K562 (cell line): ENCODE measurements around the gene ALDH1A2. TPM values are rescaled to one million over a fixed set of nuclear protein-coding genes. Genes with fewer than 3 reads are reported as not detected.

Experiments
- ATAC-seq: fragments of 200-7000 bp; cut with Tn5 transposase; 3 replicates; pipeline ENCODE4 v1.9.1; 2020; ENCODE audit warnings: moderate library complexity
- BruUV-seq: library from RNA; stranded (reverse); fragments of 400-500 nt; replicated peaks from 2 replicates; lab custom pipeline; 2021; lab: Mats Ljungman, UMichigan
- CTCF ChIA-PET: fragments of 300-600 bp; formaldehyde crosslinking; extraction: SDS; loops from one replicate; lab custom pipeline; 2021; ENCODE audit warnings: low intra/inter-chr PET ratio; lab: Yijun Ruan, JAX
- POLR2A ChIA-PET: fragments of 300-600, 350-650 bp; sonication (Branson Sonifier 250); formaldehyde crosslinking; extraction: SDS; loops from one replicate; lab custom pipeline; 2021; ENCODE audit warnings: antibody characterized with exemption, inconsistent platforms; lab: Yijun Ruan, JAX
- DNase-seq, 4 experiments: peaks; one replicate each; pipeline versions ENCODE4 v3.0.0 to v3.0.0-alpha.2; 2011 to 2018; ENCODE audit warnings: low spot score in 3 of 4, mixed read lengths in 3 of 4; ENCODE audit errors: extremely low read depth in 1 of 4
- FAIRE-seq: peaks from 2 replicates; lab custom pipeline; 2011; peaks lifted over from hg19 to GRCh38; lab: Jason Lieb, UNC
- H2AFZ ChIP-seq: 2 replicates; pipeline ENCODE4 v1.6.0; 2011; ENCODE audit warnings: low read depth, low read length, control low read depth, inconsistent platforms
- H3K27ac ChIP-seq: fragments of 200-600 bp; 3 replicates; pipeline ENCODE4 v1.8.0; 2011; ENCODE audit warnings: low read depth, mild to moderate bottlenecking, control low read depth, inconsistent platforms, low read length, moderate library complexity, mixed read lengths; ENCODE audit errors: extremely low read depth
- H3K27me3 ChIP-seq, 2 experiments: fragments of 300-600 bp in 1 of 2; 2 replicates in 1 of 2; 3 replicates in 1 of 2; pipeline versions ENCODE4 v1.6.0 to v1.8.0; 2011; ENCODE audit warnings: inconsistent platforms in 2 of 2, low read length in 2 of 2, mild to moderate bottlenecking in 1 of 2, mixed read lengths in 1 of 2, moderate library complexity in 1 of 2; ENCODE audit not compliant: control insufficient read depth in 2 of 2, insufficient read depth in 2 of 2
- H3K36me3 ChIP-seq: fragments of 300-600 bp; 3 replicates; pipeline ENCODE4 v1.8.0; 2011; ENCODE audit warnings: mild to moderate bottlenecking, low read length, inconsistent platforms; ENCODE audit not compliant: control insufficient read depth, insufficient read depth
- H3K4me1 ChIP-seq, 2 experiments: fragments of 200-600 bp in 1 of 2; replicated peaks in 1 of 2; 2 replicates in 1 of 2; 3 replicates in 1 of 2; pipeline versions ENCODE4 v1.5.1 to v1.8.0; 2011; ENCODE audit warnings: inconsistent platforms in 2 of 2, low read length in 2 of 2, mild to moderate bottlenecking in 1 of 2, mixed read lengths in 1 of 2, moderate library complexity in 1 of 2; ENCODE audit not compliant: control insufficient read depth in 2 of 2, insufficient read depth in 2 of 2
- H3K4me2 ChIP-seq: 2 replicates; pipeline ENCODE4 v1.6.1; 2011; ENCODE audit warnings: low read length, control low read depth, inconsistent platforms, mixed read lengths; ENCODE audit not compliant: insufficient read depth
- H3K4me3 ChIP-seq: fragments of 200-600 bp; sonication (generic), shearing (Covaris generic); 2 replicates; pipeline ENCODE4 v1.5.1; 2016; ENCODE audit warnings: control low read depth, inconsistent platforms
- H3K79me2 ChIP-seq: fragments of 200-600 bp; 3 replicates; pipeline ENCODE4 v1.8.0; 2011; ENCODE audit warnings: low read length, inconsistent platforms; ENCODE audit not compliant: control insufficient read depth, insufficient read depth
- H3K9ac ChIP-seq, 2 experiments: 2 replicates each; pipeline versions ENCODE4 v1.6.0 to v1.6.1; 2011; ENCODE audit warnings: low read depth in 2 of 2, low read length in 2 of 2, control low read depth in 1 of 2, inconsistent platforms in 1 of 2, mild to moderate bottlenecking in 1 of 2, mixed read lengths in 1 of 2; ENCODE audit not compliant: insufficient read depth in 1 of 2
- H3K9me1 ChIP-seq: one replicate; pipeline ENCODE4 v1.6.0; 2011; ENCODE audit warnings: inconsistent platforms, mild to moderate bottlenecking, low read length, moderate library complexity; ENCODE audit not compliant: control insufficient read depth, insufficient read depth
- H3K9me3 ChIP-seq: replicated peaks from 2 replicates; pipeline ENCODE4 v1.5.1; 2011; ENCODE audit warnings: low read depth, low read length, inconsistent platforms; ENCODE audit not compliant: control insufficient read depth, insufficient read depth
- H4K20me1 ChIP-seq: replicated peaks from 2 replicates; pipeline ENCODE4 v1.6.1; 2011; ENCODE audit warnings: low read length, inconsistent platforms, mixed read lengths; ENCODE audit not compliant: control insufficient read depth, insufficient read depth
- CEBPB ChIP-seq: fragments of 450-650 bp; IDR thresholded peaks from 2 replicates; pipeline ENCODE4 v1.6.1; 2016; ENCODE audit warnings: missing genetic modification characterization, missing compliant biosample characterization
- PHB2 ChIP-seq: fragments of 450-650 bp; IDR thresholded peaks from 2 replicates; pipeline ENCODE4 v1.6.1; 2017; ENCODE audit warnings: low read depth
- SRF ChIP-seq, 2 experiments: fragments of 250-450, 450-650 bp in 1 of 2; sonication (Bioruptor Pico) in 1 of 2; sonication (generic) in 1 of 2; formaldehyde crosslinking; IDR thresholded peaks; 2 replicates each; pipeline versions ENCODE4 v1.5.0 to v1.5.1; 2020 to 2022; ENCODE audit warnings: mild to moderate bottlenecking in 1 of 2, missing genetic modification reagents in 1 of 2
- XRCC3 ChIP-seq: fragments of 450-650 bp; IDR thresholded peaks from 2 replicates; pipeline ENCODE4 v1.6.1; 2017; ENCODE audit warnings: mild to moderate bottlenecking, moderate library complexity
- ZNF217 ChIP-seq: sonication (generic); formaldehyde crosslinking; IDR thresholded peaks from 2 replicates; pipeline ENCODE4 v1.8.0; 2022; ENCODE audit warnings: mild to moderate bottlenecking, missing genetic modification reagents
- WGBS: fragments of 100-300 bp; shearing (Covaris generic); methylation state at CpG from one replicate; pipeline ENCODE4 v1.1.6; 2016; ENCODE audit warnings: low coverage, mixed read lengths; ENCODE audit not compliant: insufficient coverage; ENCODE audit errors: missing lambda C conversion rate; 5-methylcytosine and 5-hydroxymethylcytosine counted together
- in situ Hi-C: fragments of 300-500 bp; cut with MboI; formaldehyde crosslinking; loops from 4 replicates; pipeline ENCODE4 v1.15.0; 2018; ENCODE audit warnings: inconsistent platforms, mixed read lengths
- intact Hi-C: fragments of 100-400 bp; cut with micrococcal nuclease; formaldehyde crosslinking; loops from 2 replicates; pipeline ENCODE4 v1.14.2; 2022
- polyA plus RNA-seq, 8 experiments: library from polyadenylated mRNA; depleted of rRNA in 4 of 8; stranded (reverse) in 5 of 8; unstranded in 3 of 8; fragments of >200 nt; fragmentation: Nextera tagmentation in 2 of 8; fragmentation: Illumina TruSeq in 1 of 8; extraction: Ambion mirVana in 2 of 8; extraction: Trizol in 1 of 8; gene quantifications; 2 replicates each; pipeline versions ENCODE4 v1.2.1 to v1.2.3, GENCODE V29; 2011 to 2014; ENCODE audit warnings: inconsistent platforms in 1 of 8, missing spikeins in 1 of 8
- total RNA-seq, 7 experiments: library from RNA; depleted of rRNA in 6 of 7; stranded (reverse); fragments of >200 nt in 6 of 7; fragmentation: Illumina TruSeq in 2 of 7; extraction: Trizol in 2 of 7; gene quantifications; 2 replicates each; pipeline versions ENCODE4 v1.2.1 to v1.2.3, GENCODE V29; 2011 to 2021; ENCODE audit warnings: low replicate concordance in 1 of 7
- TF ChIP-seq, protein P1 (sequence below): IDR thresholded peaks from 2 replicates; pipeline ENCODE4 v1.6.1; 2016; ENCODE audit warnings: missing genetic modification characterization, missing compliant biosample characterization
- TF ChIP-seq, protein P2 (sequence below): fragments of 450-650 bp; IDR thresholded peaks from 2 replicates; pipeline ENCODE4 v1.6.1; 2016; ENCODE audit warnings: antibody characterized with exemption

Gene ALDH1A2
- total and polyA plus RNA-seq, 9 of the 15 experiments (the other 6 are each of a cell fraction or from before 2014, with no cell fraction given) = 115 to 393 (median 333) TPM

DNA sequence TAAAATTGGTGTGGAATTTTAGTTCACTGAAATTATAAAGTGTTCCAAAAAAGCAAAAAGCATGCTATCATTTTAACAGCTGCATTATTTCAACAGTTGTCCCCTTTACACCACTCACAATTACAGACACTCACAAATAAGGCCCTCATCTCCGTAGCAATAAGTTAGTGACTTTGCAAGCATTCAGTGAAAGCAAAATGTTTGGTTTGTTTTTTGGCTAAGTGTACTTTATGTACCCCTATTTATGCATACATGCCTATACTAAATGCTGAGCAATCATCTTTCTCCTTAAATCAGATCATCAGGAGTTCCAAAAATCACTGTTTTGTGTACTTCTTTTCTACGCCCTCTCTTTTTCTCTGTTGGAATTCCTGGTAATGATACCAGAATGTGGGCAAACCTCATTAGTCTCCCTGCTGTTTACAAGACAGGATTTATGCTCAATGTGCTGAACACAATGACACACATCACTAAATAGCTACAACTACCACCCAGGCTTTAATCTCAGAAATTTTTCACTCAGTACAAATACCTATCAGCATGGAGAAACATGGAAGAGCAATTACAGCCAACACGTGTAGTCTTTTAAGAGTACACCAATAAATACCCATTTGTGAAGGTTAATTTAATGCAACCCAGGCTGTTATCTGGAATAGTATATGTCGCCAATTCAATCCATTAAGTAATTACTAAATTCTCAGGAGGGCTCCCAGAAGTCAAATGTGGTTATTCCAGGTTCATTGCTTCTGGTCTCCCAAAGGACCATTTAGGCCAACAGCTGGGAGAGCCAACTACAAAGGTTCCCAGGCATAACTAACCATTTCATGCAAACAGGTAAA is 12.0 kb downstream of the ALDH1A2 start (continued):
- TF ChIP-seq, protein P1, sequence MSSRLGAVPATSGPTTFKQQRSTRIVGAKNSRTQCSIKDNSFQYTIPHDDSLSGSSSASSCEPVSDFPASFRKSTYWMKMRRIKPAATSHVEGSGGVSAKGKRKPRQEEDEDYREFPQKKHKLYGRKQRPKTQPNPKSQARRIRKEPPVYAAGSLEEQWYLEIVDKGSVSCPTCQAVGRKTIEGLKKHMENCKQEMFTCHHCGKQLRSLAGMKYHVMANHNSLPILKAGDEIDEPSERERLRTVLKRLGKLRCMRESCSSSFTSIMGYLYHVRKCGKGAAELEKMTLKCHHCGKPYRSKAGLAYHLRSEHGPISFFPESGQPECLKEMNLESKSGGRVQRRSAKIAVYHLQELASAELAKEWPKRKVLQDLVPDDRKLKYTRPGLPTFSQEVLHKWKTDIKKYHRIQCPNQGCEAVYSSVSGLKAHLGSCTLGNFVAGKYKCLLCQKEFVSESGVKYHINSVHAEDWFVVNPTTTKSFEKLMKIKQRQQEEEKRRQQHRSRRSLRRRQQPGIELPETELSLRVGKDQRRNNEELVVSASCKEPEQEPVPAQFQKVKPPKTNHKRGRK (tag) = no peak
- TF ChIP-seq, protein P2, sequence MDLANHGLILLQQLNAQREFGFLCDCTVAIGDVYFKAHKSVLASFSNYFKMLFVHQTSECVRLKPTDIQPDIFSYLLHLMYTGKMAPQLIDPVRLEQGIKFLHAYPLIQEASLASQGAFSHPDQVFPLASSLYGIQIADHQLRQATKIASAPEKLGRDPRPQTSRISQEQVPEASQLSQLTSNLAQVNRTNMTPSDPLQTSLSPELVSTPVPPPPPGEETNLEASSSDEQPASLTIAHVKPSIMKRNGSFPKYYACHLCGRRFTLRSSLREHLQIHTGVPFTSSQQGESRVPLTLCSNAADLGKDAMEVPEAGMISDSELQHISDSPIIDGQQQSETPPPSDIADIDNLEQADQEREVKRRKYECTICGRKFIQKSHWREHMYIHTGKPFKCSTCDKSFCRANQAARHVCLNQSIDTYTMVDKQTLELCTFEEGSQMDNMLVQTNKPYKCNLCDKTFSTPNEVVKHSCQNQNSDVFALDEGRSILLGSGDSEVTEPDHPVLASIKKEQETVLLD = no peak

DNA sequence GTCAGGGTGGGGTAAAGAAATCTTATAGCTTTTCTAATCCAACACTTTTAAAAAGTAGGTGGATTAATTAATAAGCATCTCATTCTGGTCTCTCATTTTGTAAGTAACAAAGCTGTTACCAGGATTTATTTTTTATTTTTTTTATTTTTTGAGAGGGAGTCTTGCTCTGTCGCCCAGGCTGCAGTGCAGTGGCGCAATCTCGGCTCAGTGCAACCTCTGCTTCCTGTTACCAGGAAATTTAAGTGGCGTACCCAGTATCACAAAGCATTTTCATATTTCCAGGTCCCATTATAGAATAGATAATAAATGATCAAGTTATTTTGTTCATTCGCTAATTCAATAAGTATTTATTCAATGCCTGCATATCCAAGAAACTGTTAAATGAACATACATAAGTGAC is 13.2 kb downstream of the ALDH1A2 start:
- Histone ChIP-seq H2AFZ (no peak overlapping the region), H3K27ac (no peak overlapping the region), H3K79me2 (peaks cover 100% of the 10 kb centered on the region), H3K9me3 (no peaks in the 10 kb centered on the region), H3K4me3 (no peak overlapping the region), H3K4me1 (peaks cover 0 to 10% of the 10 kb centered on the region in 2 experiments; a peak in 2 of 5 replicates), H3K27me3 (no peaks in the 10 kb centered on the region), H3K9me1 (no peaks in the 10 kb centered on the region), H3K36me3 (peaks cover 63% of the 10 kb centered on the region), H4K20me1 (0 out of 2 replicates have a peak, but pooled peaks cover 3% of the 10 kb centered on the region), H3K4me2 (no peak overlapping the region), H3K9ac (no peak overlapping the region)
- no peak for ATAC-seq
- ChIA-PET CTCF (no interaction called here), POLR2A (interaction anchor here (0.7 kb wide), 1 partner anchor 80 kb away, joined by 3 read pairs; no protein-coding TSS in a partner anchor)
- WGBS = 84% methylated on average over 5 of the region's 5 CpGs
- in situ Hi-C loops (loop anchor here (25.0 kb wide), 2 partner anchors 315 to 490 kb away; no protein-coding TSS in a partner anchor), intact Hi-C loops (no loop called here)
- TF ChIP-seq PHB2 = no peak
- no peak for TF ChIP-seq ZNF217 (CRISPR knock-in tag)
- peak; percentile 31; the same call in 1 of the 2 replicates for TF ChIP-seq CEBPB (tag)
- TF ChIP-seq SRF (CRISPR knock-in tag; IDR thresholded peaks at IDR 0.05) = no peak
- TF ChIP-seq XRCC3 = no peak
- BruUV-seq = no TSS peak
- no peak for FAIRE-seq
- no peak for DNase-seq
